SK-N-SH (cell line): ENCODE measurements around the gene DYRK2. TPM values are rescaled to one million over a fixed set of nuclear protein-coding genes. Genes with fewer than 3 reads are reported as not detected.

ENCODE experiments used
- CTCF ChIA-PET: fragments of 300-600, 350-600 bp; formaldehyde crosslinking; extraction: SDS; loops from one replicate; lab custom pipeline; 2021; lab: Yijun Ruan, JAX
- POLR2A ChIA-PET: fragments of 350-600 bp; sonication (Branson Sonifier 250); formaldehyde crosslinking; extraction: SDS; loops from one replicate; lab custom pipeline; 2020; ENCODE audit warnings: antibody characterized with exemption, inconsistent platforms; lab: Yijun Ruan, JAX
- DNase-seq: peaks from one replicate; pipeline ENCODE4 v3.0.0; 2012
- H2AFZ ChIP-seq: fragments of 200-600 bp; sonication (generic); 2 replicates; pipeline ENCODE4 v1.8.1; 2016; ENCODE audit warnings: antibody characterized with exemption, mild to moderate bottlenecking, low read depth
- H3F3A ChIP-seq: fragments of 200-600 bp; sonication (generic); replicated peaks from 2 replicates; pipeline ENCODE3; 2016; ENCODE audit warnings: antibody characterized with exemption, mild to moderate bottlenecking; ENCODE audit not compliant: insufficient read depth
- H3K27ac ChIP-seq, 2 experiments: fragments of 200-500 bp in 1 of 2; fragments of 200-600 bp in 1 of 2; sonication (Bioruptor generic) in 1 of 2; sonication (generic), shearing (Covaris generic) in 1 of 2; 2 replicates each; pipeline versions ENCODE4 v1.5.1 to v1.6.1; 2014 to 2016; ENCODE audit warnings: low read depth in 2 of 2, inconsistent platforms in 1 of 2, low read length in 1 of 2, mild to moderate bottlenecking in 1 of 2, mixed read lengths in 1 of 2
- H3K27me3 ChIP-seq: fragments of 200-600 bp; sonication (generic), shearing (Covaris generic); 2 replicates; pipeline ENCODE4 v1.6.1; 2016; ENCODE audit warnings: mixed run types; ENCODE audit not compliant: insufficient read depth
- H3K36me3 ChIP-seq, 2 experiments: fragments of 200-500 bp in 1 of 2; fragments of 200-600 bp in 1 of 2; sonication (Bioruptor generic) in 1 of 2; sonication (generic) in 1 of 2; replicated peaks in 1 of 2; 2 replicates each; pipeline versions ENCODE3 to v1.5.1; 2014 to 2016; ENCODE audit warnings: low read length in 1 of 2, mild to moderate bottlenecking in 1 of 2; ENCODE audit not compliant: insufficient read depth in 2 of 2, control insufficient read depth in 1 of 2
- H3K4me1 ChIP-seq, 2 experiments: fragments of 200-500 bp in 1 of 2; fragments of 200-600 bp in 1 of 2; sonication (Bioruptor generic) in 1 of 2; sonication (generic), shearing (Covaris generic) in 1 of 2; 2 replicates each; pipeline versions ENCODE4 v1.5.1 to v1.6.1; 2014 to 2016; ENCODE audit warnings: low read depth in 1 of 2, low read length in 1 of 2, mixed run types in 1 of 2; ENCODE audit not compliant: insufficient read depth in 2 of 2, control insufficient read depth in 1 of 2
- H3K4me2 ChIP-seq: fragments of 200-600 bp; sonication (generic), shearing (Covaris generic); 2 replicates; pipeline ENCODE4 v1.6.1; 2017; ENCODE audit warnings: mixed run types
- H3K4me3 ChIP-seq, 2 experiments: fragments of 200-500 bp in 1 of 2; fragments of 200-600 bp in 1 of 2; sonication (Bioruptor generic) in 1 of 2; sonication (generic), shearing (Covaris generic) in 1 of 2; 2 replicates each; pipeline versions ENCODE4 v1.5.1 to v1.8.1; 2014 to 2016; ENCODE audit warnings: low read depth in 2 of 2, inconsistent platforms in 1 of 2, low read length in 1 of 2, mild to moderate bottlenecking in 1 of 2, mixed read lengths in 1 of 2, moderate library complexity in 1 of 2
- H3K79me2 ChIP-seq: fragments of 200-600 bp; sonication (generic); 2 replicates; pipeline ENCODE4 v1.8.1; 2017; ENCODE audit warnings: mild to moderate bottlenecking; ENCODE audit not compliant: insufficient read depth
- H3K9ac ChIP-seq: fragments of 200-600 bp; sonication (generic); 2 replicates; pipeline ENCODE4 v1.6.1; 2017; ENCODE audit warnings: mixed run types
- H3K9me2 ChIP-seq: fragments of 200-600 bp; sonication (generic); 2 replicates; pipeline ENCODE4 v1.6.1; 2017; ENCODE audit warnings: mixed run types
- H3K9me3 ChIP-seq: fragments of 200-600 bp; sonication (generic); 2 replicates; pipeline ENCODE4 v1.6.1; 2017; ENCODE audit warnings: mixed run types, mild to moderate bottlenecking, moderate library complexity
- H4K20me1 ChIP-seq: fragments of 200-600 bp; sonication (generic); 2 replicates; pipeline ENCODE4 v1.6.1; 2017; ENCODE audit warnings: mild to moderate bottlenecking, mixed run types; ENCODE audit not compliant: insufficient read depth
- CHD2 ChIP-seq: fragments of 150-350 bp; IDR thresholded peaks from 2 replicates; pipeline ENCODE4 v1.6.1; 2018; ENCODE audit warnings: low read length; ENCODE audit not compliant: partially characterized antibody
- ELF1 ChIP-seq: IDR thresholded peaks from 2 replicates; pipeline ENCODE4 v1.4.0; 2012
- EZH2phosphoT487 ChIP-seq: fragments of 200-600 bp; sonication (generic); IDR thresholded peaks from 2 replicates; pipeline ENCODE4 v1.6.1; 2017; ENCODE audit warnings: low read depth, mixed run types, mild to moderate bottlenecking, antibody characterized with exemption, moderate library complexity, borderline replicate concordance
- FOSL2 ChIP-seq: IDR thresholded peaks from 2 replicates; pipeline ENCODE4 v1.4.0; 2012; ENCODE audit warnings: low read depth, mild to moderate bottlenecking, moderate library complexity, borderline replicate concordance
- FOXM1 ChIP-seq: IDR thresholded peaks from 2 replicates; pipeline ENCODE4 v1.4.0; 2012; ENCODE audit warnings: low read depth, mild to moderate bottlenecking
- JUND ChIP-seq: IDR thresholded peaks from 2 replicates; pipeline ENCODE4 v1.4.0; 2012
- MAX ChIP-seq: IDR thresholded peaks from 2 replicates; pipeline ENCODE4 v1.4.0; 2012; ENCODE audit warnings: low read depth
- MXI1 ChIP-seq: IDR thresholded peaks from 2 replicates; pipeline ENCODE4 v1.6.1; 2012; ENCODE audit warnings: mild to moderate bottlenecking, low read depth, low read length, improper control_type of control experiment
- PBX3 ChIP-seq: IDR thresholded peaks from 2 replicates; pipeline ENCODE4; 2012
- POLR2AphosphoS5 ChIP-seq: IDR thresholded peaks from 2 replicates; pipeline ENCODE4 v1.6.1; 2012; ENCODE audit warnings: low read depth, low read length
- RAD21 ChIP-seq: IDR thresholded peaks from 2 replicates; pipeline ENCODE4 v1.6.1; 2012; ENCODE audit warnings: mild to moderate bottlenecking, low read length
- SIN3A ChIP-seq: IDR thresholded peaks from 2 replicates; pipeline ENCODE4 v1.6.1; 2012; ENCODE audit warnings: low read depth, mild to moderate bottlenecking, low read length, moderate library complexity, borderline replicate concordance
- SMC3 ChIP-seq: IDR thresholded peaks from 2 replicates; pipeline ENCODE4 v1.6.1; 2012; ENCODE audit warnings: low read depth, low read length, improper control_type of control experiment
- TCF12 ChIP-seq: IDR thresholded peaks from 2 replicates; pipeline ENCODE4 v1.4.0; 2012
- WGBS: methylation state at CpG from one replicate; pipeline ENCODE4 v1.1.6; 2017; ENCODE audit warnings: low lambda C conversion rate; 5-methylcytosine and 5-hydroxymethylcytosine counted together
- polyA plus RNA-seq, 3 experiments: library from polyadenylated mRNA; depleted of rRNA; stranded (reverse); fragments of >200 nt; gene quantifications; 2 replicates each; pipeline ENCODE4 v1.2.3, GENCODE V29; 2012
- TF ChIP-seq, protein P1 (sequence below): fragments of 200-600 bp; sonication (generic); IDR thresholded peaks from 2 replicates; pipeline ENCODE4 v1.6.1; 2017; ENCODE audit warnings: antibody characterized with exemption, mild to moderate bottlenecking, moderate library complexity
- TF ChIP-seq, protein P2 (sequence below): IDR thresholded peaks from 2 replicates; pipeline ENCODE4 v1.4.0; 2012; ENCODE audit warnings: low read depth, borderline replicate concordance
- TF ChIP-seq, protein P3 (sequence below): fragments of 150-350 bp; IDR thresholded peaks from 2 replicates; pipeline ENCODE4 v1.6.1; 2016; ENCODE audit warnings: mild to moderate bottlenecking, low read depth, low read length

The DYRK2 gene
- polyA plus RNA-seq, 1 of the 3 experiments (the other 2 are of a cell fraction) = 48.8 TPM

GRCh38 chr12:67651132-67651695, 2.7 kb downstream of the DYRK2 start:
- POLR2A ChIA-PET = interaction anchor here (0.7 to 0.8 kb wide), 2 partner anchors 9 to 136 kb away, joined by 3 read pairs; no protein-coding TSS in a partner anchor
- Histone ChIP-seq H3K9me2 (no peaks in the 10 kb centered on the region), H3K27ac (peak overlapping the region; percentile 82 to 93)
- TF ChIP-seq TCF12 (no peak), ELF1 (no peak), EZH2phosphoT487 (no peak), SMC3 (peak; percentile 28; the same call in 1 of the 2 replicates), CHD2 (no peak), MXI1 (0 out of 2 replicates have a peak, but pooled peaks have one; percentile 19), PBX3 (no peak), RAD21 (peak; percentile 67), JUND (no peak), POLR2AphosphoS5 (peak; percentile 13; the same call in 1 of the 2 replicates)
- TF ChIP-seq, protein P1, sequence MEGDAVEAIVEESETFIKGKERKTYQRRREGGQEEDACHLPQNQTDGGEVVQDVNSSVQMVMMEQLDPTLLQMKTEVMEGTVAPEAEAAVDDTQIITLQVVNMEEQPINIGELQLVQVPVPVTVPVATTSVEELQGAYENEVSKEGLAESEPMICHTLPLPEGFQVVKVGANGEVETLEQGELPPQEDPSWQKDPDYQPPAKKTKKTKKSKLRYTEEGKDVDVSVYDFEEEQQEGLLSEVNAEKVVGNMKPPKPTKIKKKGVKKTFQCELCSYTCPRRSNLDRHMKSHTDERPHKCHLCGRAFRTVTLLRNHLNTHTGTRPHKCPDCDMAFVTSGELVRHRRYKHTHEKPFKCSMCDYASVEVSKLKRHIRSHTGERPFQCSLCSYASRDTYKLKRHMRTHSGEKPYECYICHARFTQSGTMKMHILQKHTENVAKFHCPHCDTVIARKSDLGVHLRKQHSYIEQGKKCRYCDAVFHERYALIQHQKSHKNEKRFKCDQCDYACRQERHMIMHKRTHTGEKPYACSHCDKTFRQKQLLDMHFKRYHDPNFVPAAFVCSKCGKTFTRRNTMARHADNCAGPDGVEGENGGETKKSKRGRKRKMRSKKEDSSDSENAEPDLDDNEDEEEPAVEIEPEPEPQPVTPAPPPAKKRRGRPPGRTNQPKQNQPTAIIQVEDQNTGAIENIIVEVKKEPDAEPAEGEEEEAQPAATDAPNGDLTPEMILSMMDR = peak; percentile 56
- TF ChIP-seq, all 33 proteins: peak for 5
- Histone ChIP-seq H3K9me3 (no peaks in the 10 kb centered on the region), H3K4me3 (peak overlapping the region; percentile 92 to 96), H3F3A (peaks cover 3% of the 10 kb centered on the region), H3K79me2 (peaks cover 76% of the 10 kb centered on the region), H3K36me3 (peaks cover 26 to 60% of the 10 kb centered on the region in 2 experiments), H2AFZ (no peak overlapping the region), H3K9ac (peak overlapping the region; percentile 94), H3K27me3 (no peaks in the 10 kb centered on the region), H4K20me1 (peaks cover 55% of the 10 kb centered on the region), H3K4me1 (peaks cover 27 to 40% of the 10 kb centered on the region in 2 experiments), H3K4me2 (peak overlapping the region; percentile 84)
- DNase-seq = peak; percentile 53
- 14% methylated on average over 5 of the region's 5 CpGs for WGBS
- CTCF ChIA-PET = interaction anchor here (0.9 to 1.4 kb wide), 5 partner anchors 12 to 210 kb away, joined by 3 to 7 read pairs (median 4); no protein-coding TSS in a partner anchor

DNA sequence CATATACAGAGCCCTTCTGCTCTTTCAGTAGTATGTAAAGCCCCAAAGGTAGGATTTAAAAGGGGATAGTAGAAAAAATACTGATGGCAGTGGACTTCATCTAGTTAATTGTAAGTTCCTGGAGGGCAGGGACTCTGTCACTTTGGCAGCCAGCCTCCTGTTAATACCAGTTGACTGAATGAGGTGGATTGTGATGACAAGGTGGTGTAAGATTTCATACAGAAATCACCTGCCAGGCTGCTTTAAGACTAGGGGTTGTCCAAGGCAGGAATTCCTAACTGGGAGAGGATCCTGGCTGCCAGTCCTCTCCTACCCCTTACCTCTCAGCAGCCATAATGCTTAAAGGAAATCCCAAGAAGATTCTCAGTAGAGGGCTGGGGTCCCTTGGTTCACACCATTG, 7.3 kb downstream of the DYRK2 start:
- Histone ChIP-seq H3K4me1 (peaks cover 38 to 61% of the 10 kb centered on the region in 2 experiments), H3K4me3 (no peak overlapping the region; a peak in 1 of 4 replicates), H3K27ac (peak overlapping the region in 1 of 2 experiments; percentile 96; a peak in 2 of 4 replicates), H3K79me2 (peaks cover 100% of the 10 kb centered on the region), H3K9me2 (no peaks in the 10 kb centered on the region), H3K4me2 (peak overlapping the region; percentile 84; the same call in 1 of the 2 replicates), H3K36me3 (peaks cover 66 to 93% of the 10 kb centered on the region in 2 experiments), H3K9ac (no peak overlapping the region), H3K9me3 (no peaks in the 10 kb centered on the region), H2AFZ (no peak overlapping the region), H3F3A (peaks cover 34% of the 10 kb centered on the region), H3K27me3 (no peaks in the 10 kb centered on the region), H4K20me1 (peaks cover 70% of the 10 kb centered on the region)
- ChIA-PET CTCF (no interaction called here), POLR2A (no interaction called here)
- no peak for DNase-seq
- TF ChIP-seq, protein P2, sequence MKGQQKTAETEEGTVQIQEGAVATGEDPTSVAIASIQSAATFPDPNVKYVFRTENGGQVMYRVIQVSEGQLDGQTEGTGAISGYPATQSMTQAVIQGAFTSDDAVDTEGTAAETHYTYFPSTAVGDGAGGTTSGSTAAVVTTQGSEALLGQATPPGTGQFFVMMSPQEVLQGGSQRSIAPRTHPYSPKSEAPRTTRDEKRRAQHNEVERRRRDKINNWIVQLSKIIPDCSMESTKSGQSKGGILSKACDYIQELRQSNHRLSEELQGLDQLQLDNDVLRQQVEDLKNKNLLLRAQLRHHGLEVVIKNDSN = no peak
- TF ChIP-seq ELF1 (no peak), MAX (no peak), CHD2 (no peak), JUND (no peak), RAD21 (no peak), PBX3 (no peak), SIN3A (no peak), FOSL2 (no peak), FOXM1 (no peak), EZH2phosphoT487 (no peak)
- TF ChIP-seq, protein P3, sequence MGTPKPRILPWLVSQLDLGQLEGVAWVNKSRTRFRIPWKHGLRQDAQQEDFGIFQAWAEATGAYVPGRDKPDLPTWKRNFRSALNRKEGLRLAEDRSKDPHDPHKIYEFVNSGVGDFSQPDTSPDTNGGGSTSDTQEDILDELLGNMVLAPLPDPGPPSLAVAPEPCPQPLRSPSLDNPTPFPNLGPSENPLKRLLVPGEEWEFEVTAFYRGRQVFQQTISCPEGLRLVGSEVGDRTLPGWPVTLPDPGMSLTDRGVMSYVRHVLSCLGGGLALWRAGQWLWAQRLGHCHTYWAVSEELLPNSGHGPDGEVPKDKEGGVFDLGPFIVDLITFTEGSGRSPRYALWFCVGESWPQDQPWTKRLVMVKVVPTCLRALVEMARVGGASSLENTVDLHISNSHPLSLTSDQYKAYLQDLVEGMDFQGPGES = no peak
- TF ChIP-seq, protein P1 = no peak
